Trophoblast cell (in vitro differentiated cells and primary cell): ENCODE measurements around the gene METTL1.

Experiments used
- DNase-seq, 2 donors: peaks; one replicate each; pipeline ENCODE4 v3.0.0-alpha.2; 2016
- H2AFZ ChIP-seq: 2 replicates; pipeline ENCODE4 v1.6.1; 2013; ENCODE audit warnings: low read length, moderate library complexity, mild to moderate bottlenecking; ENCODE audit not compliant: insufficient read depth, poor library complexity
- H2AK5ac ChIP-seq: 2 replicates; pipeline ENCODE4 v1.6.1; 2013; ENCODE audit warnings: mild to moderate bottlenecking, low read length
- H2BK120ac ChIP-seq: 2 replicates; pipeline ENCODE4 v1.6.1; 2013; ENCODE audit warnings: low read length, mild to moderate bottlenecking, moderate library complexity; ENCODE audit not compliant: insufficient read depth, poor library complexity
- H2BK12ac ChIP-seq: 2 replicates; pipeline ENCODE4 v1.6.1; 2013; ENCODE audit warnings: mild to moderate bottlenecking, low read length, moderate library complexity
- H2BK5ac ChIP-seq: 2 replicates; pipeline ENCODE4 v1.6.1; 2013; ENCODE audit warnings: low read length, low read depth, moderate library complexity, mild to moderate bottlenecking; ENCODE audit not compliant: poor library complexity
- H3K14ac ChIP-seq: 2 replicates; pipeline ENCODE4 v1.6.1; 2013; ENCODE audit warnings: mild to moderate bottlenecking, low read length
- H3K18ac ChIP-seq: 2 replicates; pipeline ENCODE4 v1.6.1; 2013; ENCODE audit warnings: mild to moderate bottlenecking, low read length
- H3K23ac ChIP-seq: 2 replicates; pipeline ENCODE4 v1.6.1; 2013; ENCODE audit warnings: low read length
- H3K27ac ChIP-seq: 2 replicates; pipeline ENCODE4 v1.5.1; 2013; ENCODE audit warnings: low read depth, mild to moderate bottlenecking, inconsistent platforms, low read length, moderate library complexity
- H3K27me3 ChIP-seq: 2 replicates; pipeline ENCODE4 v1.6.1; 2013; ENCODE audit warnings: inconsistent platforms, mild to moderate bottlenecking, low read length, moderate library complexity; ENCODE audit not compliant: insufficient read depth
- H3K36me3 ChIP-seq, 2 experiments: 1 replicate in 1 of 2; 2 replicates in 1 of 2; pipeline ENCODE4 v1.6.1; 2013; ENCODE audit warnings: low read length in 2 of 2, mild to moderate bottlenecking in 2 of 2, moderate library complexity in 1 of 2; ENCODE audit not compliant: insufficient read depth in 2 of 2, control insufficient read depth in 1 of 2
- H3K4ac ChIP-seq: 2 replicates; pipeline ENCODE4 v1.6.1; 2013; ENCODE audit warnings: low read depth, mild to moderate bottlenecking, low read length, moderate library complexity
- H3K4me1 ChIP-seq, 2 experiments: 1 replicate in 1 of 2; 2 replicates in 1 of 2; pipeline ENCODE4 v1.6.1; 2013; ENCODE audit warnings: low read length in 2 of 2, mild to moderate bottlenecking in 2 of 2, moderate library complexity in 1 of 2; ENCODE audit not compliant: insufficient read depth in 2 of 2, control insufficient read depth in 1 of 2
- H3K4me2 ChIP-seq: 2 replicates; pipeline ENCODE4 v1.6.1; 2013; ENCODE audit warnings: inconsistent platforms, mild to moderate bottlenecking, low read length, moderate library complexity
- H3K4me3 ChIP-seq: 2 replicates; pipeline ENCODE4 v1.5.1; 2013; ENCODE audit warnings: mild to moderate bottlenecking, low read depth, low read length, inconsistent platforms
- H3K79me1 ChIP-seq: one replicate; pipeline ENCODE4 v1.6.1; 2013; ENCODE audit warnings: low read length
- H3K79me2 ChIP-seq: 2 replicates; pipeline ENCODE4 v1.6.1; 2013; ENCODE audit warnings: low read length, mild to moderate bottlenecking; ENCODE audit not compliant: control insufficient read depth, insufficient read depth, poor library complexity
- H3K9ac ChIP-seq: 2 replicates; pipeline ENCODE4 v1.6.1; 2013; ENCODE audit warnings: mild to moderate bottlenecking, low read length
- H3K9me3 ChIP-seq: 2 replicates; pipeline ENCODE4 v1.6.1; 2013; ENCODE audit warnings: low read depth, mild to moderate bottlenecking, control low read depth, inconsistent platforms, low read length; ENCODE audit not compliant: insufficient read depth
- H4K12ac ChIP-seq: 2 replicates; pipeline ENCODE4 v1.6.1; 2013; ENCODE audit warnings: low read depth, mild to moderate bottlenecking, low read length, moderate library complexity
- H4K8ac ChIP-seq: 2 replicates; pipeline ENCODE4 v1.6.1; 2013; ENCODE audit warnings: low read depth, mild to moderate bottlenecking, low read length, moderate library complexity
- H4K91ac ChIP-seq: one replicate; pipeline ENCODE4 v1.6.1; 2013; ENCODE audit warnings: low read depth, mild to moderate bottlenecking, low read length, moderate library complexity
- WGBS: extraction: QIAGEN DNeasy Blood & Tissue Kit; methylation state at CpG from one replicate; pipeline ENCODE4 v1.1.7; 2013; ENCODE audit warnings: missing lambda C conversion rate; ENCODE audit not compliant: insufficient read length, insufficient coverage; ENCODE audit errors: extremely low coverage; 5-methylcytosine and 5-hydroxymethylcytosine counted together

METTL1 gene

GRCh38 chr12:57730336-57731067 is 41.4 kb downstream of the METTL1 start:
- Histone ChIP-seq H3K79me1 (no peaks in the 10 kb centered on the region), H2AFZ (no peak overlapping the region), H4K91ac (no peak overlapping the region), H3K27me3 (peaks cover 43% of the 10 kb centered on the region), H3K36me3 (no peaks in the 10 kb centered on the region), H4K12ac (no peak overlapping the region), H4K8ac (no peak overlapping the region), H3K23ac (no peak overlapping the region), H2BK120ac (no peak overlapping the region), H3K9me3 (peaks cover 15% of the 10 kb centered on the region), H3K4me2 (no peak overlapping the region), H3K4me1 (peaks cover 7 to 12% of the 10 kb centered on the region in 2 experiments), H3K14ac (no peak overlapping the region), H3K79me2 (no peaks in the 10 kb centered on the region), H3K4me3 (no peak overlapping the region), H2BK12ac (no peak overlapping the region), H3K4ac (no peak overlapping the region), H2AK5ac (no peak overlapping the region), H2BK5ac (no peak overlapping the region), H3K9ac (no peak overlapping the region), H3K27ac (no peak overlapping the region), H3K18ac (no peak overlapping the region)
- DNase-seq, result no peak
- no CpG with 5 or more reads among the region's 13 CpGs for WGBS

GRCh38 chr12:57729321-57729844 is 42.5 kb downstream of the METTL1 start:
- H3K79me1 ChIP-seq, result no peaks in the 10 kb centered on the region
- no peak overlapping the region for H3K9ac ChIP-seq
- H2AK5ac ChIP-seq, result no peak overlapping the region
- H3K4me3 ChIP-seq, result no peak overlapping the region
- peaks cover 15% of the 10 kb centered on the region for H3K9me3 ChIP-seq
- no peak overlapping the region for H3K27ac ChIP-seq
- H4K8ac ChIP-seq, result no peak overlapping the region
- H2BK12ac ChIP-seq, result no peak overlapping the region
- no peak for DNase-seq
- H3K14ac ChIP-seq, result no peak overlapping the region
- H2AFZ ChIP-seq, result no peak overlapping the region
- no peak overlapping the region for H3K4ac ChIP-seq
- WGBS, result no CpG with 5 or more reads among the region's 5 CpGs
- no peak overlapping the region for H3K4me2 ChIP-seq
- no peak overlapping the region for H2BK120ac ChIP-seq
- no peaks in the 10 kb centered on the region for H3K36me3 ChIP-seq
- no peak overlapping the region for H3K18ac ChIP-seq
- no peak overlapping the region for H2BK5ac ChIP-seq
- H4K91ac ChIP-seq, result no peak overlapping the region
- no peaks in the 10 kb centered on the region for H3K79me2 ChIP-seq
- H3K23ac ChIP-seq, result no peak overlapping the region
- H3K27me3 ChIP-seq, result peaks cover 34% of the 10 kb centered on the region
- peaks cover 7 to 12% of the 10 kb centered on the region in 2 experiments for H3K4me1 ChIP-seq
- H4K12ac ChIP-seq, result no peak overlapping the region

- H2AFZ ChIP-seq, result no peak overlapping the region
- no peaks in the 10 kb centered on the region for H3K79me1 ChIP-seq
- no peak overlapping the region for H3K23ac ChIP-seq
- no peak overlapping the region for H3K4me2 ChIP-seq
- no peak overlapping the region for H4K91ac ChIP-seq
- H3K27me3 ChIP-seq, result peaks cover 28% of the 10 kb centered on the region
- no peak overlapping the region for H3K14ac ChIP-seq
- peaks cover 18% of the 10 kb centered on the region for H3K9me3 ChIP-seq
- no peak overlapping the region for H2BK5ac ChIP-seq
- no peak overlapping the region for H3K27ac ChIP-seq
- H4K8ac ChIP-seq, result no peak overlapping the region
- H3K79me2 ChIP-seq, result no peaks in the 10 kb centered on the region
- H2AK5ac ChIP-seq, result no peak overlapping the region
- peaks cover 7 to 12% of the 10 kb centered on the region in 2 experiments for H3K4me1 ChIP-seq
- DNase-seq, result peak; percentile 22 to 66
- no peak overlapping the region for H3K18ac ChIP-seq
- no peak overlapping the region for H3K4me3 ChIP-seq
- no peak overlapping the region for H3K4ac ChIP-seq
- no CpG with 5 or more reads among the region's 21 CpGs for WGBS
- no peak overlapping the region for H4K12ac ChIP-seq
- H2BK12ac ChIP-seq, result no peak overlapping the region
- no peaks in the 10 kb centered on the region for H3K36me3 ChIP-seq
- H2BK120ac ChIP-seq, result no peak overlapping the region
- H3K9ac ChIP-seq, result no peak overlapping the region
Measured at GRCh38 chr12:57727758-57728395, 44.0 kb downstream of the METTL1 start.

- Histone ChIP-seq H2BK120ac (no peak overlapping the region), H3K4ac (no peak overlapping the region), H3K27me3 (peaks cover 26% of the 10 kb centered on the region), H4K12ac (no peak overlapping the region), H3K23ac (no peak overlapping the region), H2BK12ac (no peak overlapping the region), H2AK5ac (no peak overlapping the region), H3K4me2 (peak overlapping the region; percentile 60), H3K9me3 (peaks cover 18% of the 10 kb centered on the region), H3K79me2 (no peaks in the 10 kb centered on the region), H3K27ac (no peak overlapping the region), H4K91ac (no peak overlapping the region), H3K4me1 (peaks cover 7 to 12% of the 10 kb centered on the region in 2 experiments), H3K18ac (no peak overlapping the region), H3K9ac (no peak overlapping the region), H2AFZ (no peak overlapping the region), H4K8ac (no peak overlapping the region), H3K79me1 (no peaks in the 10 kb centered on the region), H3K4me3 (no peak overlapping the region), H3K36me3 (no peaks in the 10 kb centered on the region), H2BK5ac (no peak overlapping the region), H3K14ac (no peak overlapping the region)
- peak; percentile 23 to 63 for DNase-seq
- no CpG with 5 or more reads among the region's 76 CpGs for WGBS
Measured at GRCh38 chr12:57726884-57727757, 44.8 kb downstream of the METTL1 start.
